Measurements from ENCODE around the gene KCNT1.

DNA sequence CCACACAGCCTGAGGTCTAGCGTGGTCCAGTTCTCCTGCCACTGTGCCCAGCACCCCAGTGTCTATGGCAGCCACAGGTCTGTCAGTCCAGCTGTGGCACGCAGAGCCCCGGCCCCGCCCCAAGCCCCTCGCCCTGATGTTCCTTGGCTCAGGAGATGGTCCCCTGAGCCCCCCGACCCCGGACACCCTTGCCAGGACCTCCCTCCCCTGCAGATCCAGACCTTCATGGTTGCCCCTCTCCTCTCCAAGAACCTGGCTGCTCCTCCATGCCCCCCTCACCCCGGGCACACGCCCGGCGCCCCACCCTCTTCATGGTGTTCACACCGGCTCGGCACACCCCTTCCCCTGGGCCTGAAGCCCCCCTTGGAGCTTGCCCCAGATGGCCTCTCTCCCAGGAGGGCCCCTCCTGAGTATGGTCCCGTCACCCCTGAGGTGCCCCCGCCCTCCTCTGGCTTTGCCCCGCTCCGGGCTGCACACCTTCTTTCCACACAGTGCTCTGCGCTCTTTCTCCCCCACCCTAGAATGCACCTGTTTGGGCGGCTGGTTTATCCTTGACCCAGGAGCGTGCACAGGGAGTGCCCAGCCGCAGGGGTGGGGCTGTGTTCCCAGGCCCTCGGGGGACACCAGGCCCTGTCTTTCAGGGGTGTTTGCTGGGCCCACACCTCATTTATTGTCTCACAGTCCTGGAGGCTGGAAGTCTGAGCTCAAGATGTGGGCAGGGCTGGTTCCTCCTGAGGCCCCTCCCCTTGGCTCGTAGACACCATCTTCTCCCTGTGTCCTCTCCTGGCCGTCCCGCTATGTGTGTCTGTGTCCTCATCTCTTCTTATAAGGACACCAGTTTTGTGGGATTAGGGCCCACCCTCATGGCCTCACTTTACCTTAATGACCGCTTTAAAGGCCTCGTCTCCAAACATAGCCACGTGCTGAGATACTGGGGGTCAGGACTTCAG, 37.6 kb downstream of the KCNT1 start:
- TF ChIP-seq SIN3A (IDR thresholded peaks at IDR 0.05; ENCODE audit: borderline replicate concordance, insufficient read depth, low read length) (no peak), POLR2AphosphoS5 (IDR thresholded peaks at IDR 0.05; ENCODE audit: low read depth, low read length) (no peak)
- TF ChIP-seq, protein P1, sequence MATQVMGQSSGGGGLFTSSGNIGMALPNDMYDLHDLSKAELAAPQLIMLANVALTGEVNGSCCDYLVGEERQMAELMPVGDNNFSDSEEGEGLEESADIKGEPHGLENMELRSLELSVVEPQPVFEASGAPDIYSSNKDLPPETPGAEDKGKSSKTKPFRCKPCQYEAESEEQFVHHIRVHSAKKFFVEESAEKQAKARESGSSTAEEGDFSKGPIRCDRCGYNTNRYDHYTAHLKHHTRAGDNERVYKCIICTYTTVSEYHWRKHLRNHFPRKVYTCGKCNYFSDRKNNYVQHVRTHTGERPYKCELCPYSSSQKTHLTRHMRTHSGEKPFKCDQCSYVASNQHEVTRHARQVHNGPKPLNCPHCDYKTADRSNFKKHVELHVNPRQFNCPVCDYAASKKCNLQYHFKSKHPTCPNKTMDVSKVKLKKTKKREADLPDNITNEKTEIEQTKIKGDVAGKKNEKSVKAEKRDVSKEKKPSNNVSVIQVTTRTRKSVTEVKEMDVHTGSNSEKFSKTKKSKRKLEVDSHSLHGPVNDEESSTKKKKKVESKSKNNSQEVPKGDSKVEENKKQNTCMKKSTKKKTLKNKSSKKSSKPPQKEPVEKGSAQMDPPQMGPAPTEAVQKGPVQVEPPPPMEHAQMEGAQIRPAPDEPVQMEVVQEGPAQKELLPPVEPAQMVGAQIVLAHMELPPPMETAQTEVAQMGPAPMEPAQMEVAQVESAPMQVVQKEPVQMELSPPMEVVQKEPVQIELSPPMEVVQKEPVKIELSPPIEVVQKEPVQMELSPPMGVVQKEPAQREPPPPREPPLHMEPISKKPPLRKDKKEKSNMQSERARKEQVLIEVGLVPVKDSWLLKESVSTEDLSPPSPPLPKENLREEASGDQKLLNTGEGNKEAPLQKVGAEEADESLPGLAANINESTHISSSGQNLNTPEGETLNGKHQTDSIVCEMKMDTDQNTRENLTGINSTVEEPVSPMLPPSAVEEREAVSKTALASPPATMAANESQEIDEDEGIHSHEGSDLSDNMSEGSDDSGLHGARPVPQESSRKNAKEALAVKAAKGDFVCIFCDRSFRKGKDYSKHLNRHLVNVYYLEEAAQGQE (IDR thresholded peaks at IDR 0.05; ENCODE audit: insufficient read depth in 1 of 2, low read depth in 2 of 2, low read length in 2 of 2), result no peak

All from PFSK-1 (cell line).